Calu3 (cell line): ENCODE data around the gene APOA5. TPM values are rescaled to one million over a fixed set of nuclear protein-coding genes. Genes with fewer than 3 reads are reported as not detected.

Source experiments
- BruUV-seq: library from RNA; stranded (reverse); fragments of 400-500 nt; replicated peaks from 2 replicates; lab custom pipeline; 2021; lab: Mats Ljungman, UMichigan
- CTCF ChIA-PET: fragments of 300-600 bp; sonication (Branson Sonifier 250); formaldehyde crosslinking; loops from one replicate; lab custom pipeline; 2022; ENCODE audit warnings: antibody characterized with exemption; lab: Charles Lee
- DNase-seq: peaks from one replicate; pipeline ENCODE4 v3.0.0; 2022
- H3K27ac Mint-ChIP-seq: one replicate; pipeline ENCODE4 v1.8.0; 2022; ENCODE audit warnings: mixed read lengths; ENCODE audit not compliant: unreplicated experiment
- H3K27me3 Mint-ChIP-seq: one replicate; pipeline ENCODE4 v1.8.0; 2022; ENCODE audit warnings: mixed read lengths; ENCODE audit not compliant: unreplicated experiment
- H3K36me3 Mint-ChIP-seq: one replicate; pipeline ENCODE4 v1.8.0; 2022; ENCODE audit warnings: mild to moderate bottlenecking, moderate library complexity, mixed read lengths; ENCODE audit not compliant: insufficient read depth, unreplicated experiment
- H3K4me1 Mint-ChIP-seq: one replicate; pipeline ENCODE4 v1.8.0; 2022; ENCODE audit warnings: mild to moderate bottlenecking, low read depth, mixed read lengths; ENCODE audit not compliant: unreplicated experiment
- H3K4me3 Mint-ChIP-seq: one replicate; pipeline ENCODE4 v1.8.0; 2022; ENCODE audit warnings: mild to moderate bottlenecking, low read depth, moderate library complexity, mixed read lengths; ENCODE audit not compliant: unreplicated experiment
- H3K9me3 Mint-ChIP-seq: one replicate; pipeline ENCODE4 v1.8.0; 2022; ENCODE audit warnings: low read depth, mixed read lengths; ENCODE audit not compliant: unreplicated experiment
- intact Hi-C: fragments of 100-400 bp; cut with micrococcal nuclease; formaldehyde crosslinking; loops from one replicate; pipeline ENCODE4 v1.10.0; 2022; ENCODE audit not compliant: unreplicated experiment
- total RNA-seq: library from RNA; stranded (reverse); gene quantifications from 2 replicates; pipeline ENCODE4 v1.2.3, GENCODE V29; 2022
- TF ChIP-seq, protein P1 (sequence below): fragments of 200-600 bp; IDR thresholded peaks from one replicate; pipeline ENCODE4 v1.8.0; 2022; ENCODE audit warnings: antibody characterized with exemption; ENCODE audit not compliant: unreplicated experiment

The APOA5 gene
- total RNA-seq, 1 experiment from 2014 or later = not detected

DNA sequence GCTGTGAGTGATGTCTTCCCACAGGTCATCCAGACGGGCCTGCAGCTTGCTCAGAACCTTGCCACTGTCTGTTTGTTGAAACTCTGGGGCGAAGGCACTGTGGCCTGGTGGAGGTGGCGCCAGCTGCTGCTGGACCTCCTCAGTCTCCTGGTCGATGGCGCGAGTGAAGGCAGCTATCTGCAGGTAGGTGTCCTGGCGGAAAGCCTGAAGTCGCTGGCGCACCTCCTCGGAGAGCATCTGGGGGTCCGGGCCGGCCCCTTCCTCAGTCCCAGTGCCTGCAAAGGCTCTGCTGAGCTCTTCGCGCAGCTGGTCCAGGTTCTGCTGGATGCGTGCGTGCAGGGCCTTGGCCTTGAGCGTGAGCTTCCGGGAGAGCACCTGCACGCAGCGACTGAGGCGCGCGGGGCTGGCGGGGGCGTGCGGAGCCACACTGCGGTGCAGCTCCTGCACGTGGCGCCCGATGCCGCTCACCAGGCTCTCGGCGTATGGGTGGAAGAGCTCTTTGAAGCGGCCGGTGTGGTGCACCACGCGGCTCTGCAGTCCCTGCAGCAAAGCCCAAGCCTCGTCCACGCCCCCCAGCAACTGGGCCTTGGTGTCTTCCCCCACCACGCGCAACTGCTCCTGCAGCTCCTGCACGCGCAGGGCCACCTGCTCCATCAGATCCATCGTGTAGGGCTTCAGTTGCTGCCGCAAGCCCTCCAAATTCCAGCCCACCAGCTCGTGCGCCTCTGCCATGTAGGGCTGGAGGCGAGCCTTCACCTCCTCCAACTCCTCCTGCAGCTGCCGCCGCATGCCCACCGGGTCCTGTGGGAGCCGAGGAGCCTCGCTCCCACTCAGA lies 1.3 kb downstream of the APOA5 start:
- peaks cover 22% of the 10 kb centered on the region for H3K36me3 Mint-ChIP-seq
- CTCF ChIA-PET = interaction anchor here (1.0 to 1.9 kb wide), 4 partner anchors 46 to 436 kb away, joined by 3 to 39 read pairs (median 10); no protein-coding TSS in a partner anchor
- no peaks in the 10 kb centered on the region for H3K9me3 Mint-ChIP-seq
- no peaks in the 10 kb centered on the region for H3K27me3 Mint-ChIP-seq
- intact Hi-C loops = loop anchor here (5.0 kb wide), 2 partner anchors 47 to 317 kb away; partner anchors contain the start of gene APOA1
- peaks cover 17% of the 10 kb centered on the region for H3K4me1 Mint-ChIP-seq
- no peak overlapping the region for H3K27ac Mint-ChIP-seq
- TF ChIP-seq, protein P1, sequence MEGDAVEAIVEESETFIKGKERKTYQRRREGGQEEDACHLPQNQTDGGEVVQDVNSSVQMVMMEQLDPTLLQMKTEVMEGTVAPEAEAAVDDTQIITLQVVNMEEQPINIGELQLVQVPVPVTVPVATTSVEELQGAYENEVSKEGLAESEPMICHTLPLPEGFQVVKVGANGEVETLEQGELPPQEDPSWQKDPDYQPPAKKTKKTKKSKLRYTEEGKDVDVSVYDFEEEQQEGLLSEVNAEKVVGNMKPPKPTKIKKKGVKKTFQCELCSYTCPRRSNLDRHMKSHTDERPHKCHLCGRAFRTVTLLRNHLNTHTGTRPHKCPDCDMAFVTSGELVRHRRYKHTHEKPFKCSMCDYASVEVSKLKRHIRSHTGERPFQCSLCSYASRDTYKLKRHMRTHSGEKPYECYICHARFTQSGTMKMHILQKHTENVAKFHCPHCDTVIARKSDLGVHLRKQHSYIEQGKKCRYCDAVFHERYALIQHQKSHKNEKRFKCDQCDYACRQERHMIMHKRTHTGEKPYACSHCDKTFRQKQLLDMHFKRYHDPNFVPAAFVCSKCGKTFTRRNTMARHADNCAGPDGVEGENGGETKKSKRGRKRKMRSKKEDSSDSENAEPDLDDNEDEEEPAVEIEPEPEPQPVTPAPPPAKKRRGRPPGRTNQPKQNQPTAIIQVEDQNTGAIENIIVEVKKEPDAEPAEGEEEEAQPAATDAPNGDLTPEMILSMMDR = no peak
- no peak for DNase-seq
- H3K4me3 Mint-ChIP-seq = no peak overlapping the region
- BruUV-seq = no TSS peak

DNA sequence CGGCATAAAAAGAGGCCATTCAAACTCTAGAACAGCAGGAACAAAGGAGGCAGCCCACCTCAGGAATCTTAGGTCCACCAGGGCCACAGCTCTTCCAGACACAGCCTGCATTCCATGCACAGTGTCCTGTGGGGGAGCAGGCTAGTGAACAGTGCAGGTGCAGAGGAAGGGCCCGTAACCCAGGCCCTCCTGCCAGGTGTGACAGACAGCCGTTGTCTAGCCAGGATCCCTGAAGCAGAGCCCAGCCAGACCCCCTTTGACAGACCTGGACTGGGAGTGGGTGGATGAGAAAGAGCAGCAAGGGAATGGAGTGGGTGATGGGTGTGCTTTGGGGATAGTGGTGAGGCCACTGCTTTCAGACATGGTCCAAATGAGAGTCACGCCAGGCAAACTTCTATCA lies 2.7 kb downstream of the APOA5 start:
- no peaks in the 10 kb centered on the region for H3K9me3 Mint-ChIP-seq
- TF ChIP-seq, protein P1 = no peak
- intact Hi-C loops = no loop called here
- H3K36me3 Mint-ChIP-seq = peaks cover 33% of the 10 kb centered on the region
- no TSS peak for BruUV-seq
- no peak for DNase-seq
- H3K4me1 Mint-ChIP-seq = peaks cover 17% of the 10 kb centered on the region
- CTCF ChIA-PET = interaction anchor here (1.7 kb wide), 1 partner anchor 47 kb away, joined by 10 read pairs; no protein-coding TSS in a partner anchor
- no peak overlapping the region for H3K27ac Mint-ChIP-seq
- H3K27me3 Mint-ChIP-seq = no peaks in the 10 kb centered on the region
- H3K4me3 Mint-ChIP-seq = peak overlapping the region; percentile 90

DNA sequence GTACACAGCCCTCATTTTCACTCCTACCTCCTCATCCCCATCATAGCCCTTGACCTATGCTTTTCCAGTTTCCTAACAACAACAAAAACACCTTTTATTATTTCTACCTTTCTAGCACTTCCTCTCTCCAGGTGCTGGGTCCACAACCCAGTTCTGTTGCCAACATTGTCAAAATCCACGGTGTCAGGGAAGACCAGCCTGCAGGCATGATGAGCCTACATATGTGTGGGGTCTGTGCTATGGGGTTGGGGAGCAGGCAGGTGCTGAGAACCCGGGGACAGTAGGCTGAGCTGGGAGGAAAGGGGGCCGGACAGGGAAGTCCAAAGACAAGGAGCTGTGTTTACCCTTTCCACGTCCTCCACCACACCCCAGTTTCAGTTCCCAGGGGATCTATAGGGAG lies 3.1 kb downstream of the APOA5 start:
- Mint-ChIP-seq H3K9me3 (no peaks in the 10 kb centered on the region), H3K27ac (peak overlapping the region; percentile 96), H3K4me3 (peak overlapping the region; percentile 90), H3K4me1 (peaks cover 17% of the 10 kb centered on the region), H3K27me3 (no peaks in the 10 kb centered on the region), H3K36me3 (peaks cover 33% of the 10 kb centered on the region)
- no TSS peak for BruUV-seq
- CTCF ChIA-PET = interaction anchor here (1.1 to 1.7 kb wide), 2 partner anchors 48 to 318 kb away, joined by 3 to 10 read pairs; no protein-coding TSS in a partner anchor
- DNase-seq = no peak
- intact Hi-C loops = no loop called here
- TF ChIP-seq, protein P1 = no peak

DNA sequence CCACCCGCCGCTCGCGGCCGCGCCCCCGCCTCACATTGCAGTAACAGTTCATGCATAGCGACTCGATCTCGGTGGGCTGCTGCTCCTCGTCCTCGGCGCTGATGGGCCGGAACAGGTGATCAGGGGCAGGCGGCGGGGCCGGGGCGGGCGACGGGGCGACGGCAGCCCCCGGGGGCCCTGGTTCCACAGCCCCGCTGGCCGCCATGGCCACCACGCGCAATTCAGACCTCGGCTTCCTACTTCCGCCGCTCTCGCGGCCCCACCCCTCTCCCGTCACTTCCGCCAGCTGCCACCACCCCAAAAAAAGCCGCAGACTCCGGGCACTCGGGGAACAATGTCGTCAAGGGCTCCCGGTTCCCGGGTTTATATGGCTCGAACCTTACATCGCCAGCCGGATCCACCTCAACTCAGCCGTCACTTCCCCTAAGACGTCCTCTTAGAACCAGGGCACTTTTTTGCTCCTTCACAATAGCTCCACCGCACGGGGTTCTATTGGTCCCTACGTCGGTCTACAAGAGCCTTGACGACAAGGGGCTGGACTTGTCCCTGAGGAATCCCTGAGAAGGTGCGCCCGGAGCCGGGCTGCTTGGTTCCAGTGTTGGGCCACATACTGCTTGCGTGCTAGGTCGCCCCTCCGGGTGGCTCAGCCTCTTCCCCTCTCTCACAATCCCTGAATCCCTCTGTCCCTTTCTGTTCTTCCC lies 3.7 kb downstream of the APOA5 start, which contains the start of gene ZPR1:
Gene ZPR1, minus strand, starts transcription at position 238 of the 701 bp plus-strand sequence. Its CDS starts 33 bp downstream, at position 205.
- intact Hi-C loops = no loop called here
- peak within 1 kb of the TSS; percentile 90 for H3K4me3 Mint-ChIP-seq
- no peaks in the 10 kb centered on the region for H3K9me3 Mint-ChIP-seq
- no peaks in the 10 kb centered on the region for H3K27me3 Mint-ChIP-seq
- peaks cover 34% of the 10 kb centered on the region for H3K36me3 Mint-ChIP-seq
- TF ChIP-seq, protein P1 = no peak
- peak; percentile 80 for DNase-seq
- H3K4me1 Mint-ChIP-seq = peaks cover 17% of the 10 kb centered on the region
- H3K27ac Mint-ChIP-seq = peak within 1 kb of the TSS; percentile 96
- CTCF ChIA-PET = interaction anchor here (0.9 to 1.7 kb wide), 3 partner anchors 12 to 318 kb away, joined by 3 to 10 read pairs (median 3); no protein-coding TSS in a partner anchor
- BruUV-seq = TSS peak; percentile 97
